ENCODE data around the gene CCDC83.

The CCDC83 gene

GRCh38 chr11:85948884-85949283 is 93.7 kb downstream of the CCDC83 start:
- Histone ChIP-seq H3K9ac (no peak overlapping the region), H3K4me3 (IDR thresholded peaks at IDR 0.05; ENCODE audit: insufficient read depth, low read depth, low read length) (no peak overlapping the region), H3K4me1 (ENCODE audit: low read depth, poor library complexity, severe bottlenecking) (peaks cover 55% of the 10 kb centered on the region), H3K36me3 (ENCODE audit: insufficient read depth) (no peaks in the 10 kb centered on the region), H3K27me3 (ENCODE audit: insufficient read depth, low read depth) (no peaks in the 10 kb centered on the region), H3K27ac (peak overlapping the region; percentile 60), H4K20me1 (ENCODE audit: insufficient read depth) (no peaks in the 10 kb centered on the region), H3K79me2 (ENCODE audit: insufficient read depth, low read depth) (no peaks in the 10 kb centered on the region), H3K4me2 (peak overlapping the region; percentile 37), H2AFZ (ENCODE audit: low read depth) (no peak overlapping the region)
- TF ChIP-seq CTCF (conservative IDR thresholded peaks at IDR 0.05; ENCODE audit: low read depth, low read length) = no peak; the same call in 1 of the 2 replicates

- Histone ChIP-seq H2AFZ (ENCODE audit: low read depth) (no peak overlapping the region), H4K20me1 (ENCODE audit: insufficient read depth) (no peaks in the 10 kb centered on the region), H3K4me2 (peak overlapping the region; percentile 37; the same call in 1 of the 2 replicates), H3K9ac (no peak overlapping the region), H3K4me3 (IDR thresholded peaks at IDR 0.05; ENCODE audit: insufficient read depth, low read depth, low read length) (no peak overlapping the region), H3K27me3 (ENCODE audit: insufficient read depth, low read depth) (no peaks in the 10 kb centered on the region), H3K4me1 (ENCODE audit: low read depth, poor library complexity, severe bottlenecking) (peaks cover 55% of the 10 kb centered on the region), H3K36me3 (ENCODE audit: insufficient read depth) (no peaks in the 10 kb centered on the region), H3K79me2 (ENCODE audit: insufficient read depth, low read depth) (no peaks in the 10 kb centered on the region), H3K27ac (peak overlapping the region; percentile 60; the same call in 1 of the 2 replicates)
- no peak for TF ChIP-seq CTCF (conservative IDR thresholded peaks at IDR 0.05; ENCODE audit: low read depth, low read length)
Observed at GRCh38 chr11:85949798-85950197, 94.6 kb downstream of the CCDC83 start.

- H3K4me3 ChIP-seq (IDR thresholded peaks at IDR 0.05; ENCODE audit: insufficient read depth, low read depth, low read length) = no peak overlapping the region
- no peaks in the 10 kb centered on the region for H3K27me3 ChIP-seq (ENCODE audit: insufficient read depth, low read depth)
- H2AFZ ChIP-seq (ENCODE audit: low read depth) = no peak overlapping the region
- no peak overlapping the region for H3K27ac ChIP-seq
- no peak overlapping the region for H3K9ac ChIP-seq
- no peaks in the 10 kb centered on the region for H3K79me2 ChIP-seq (ENCODE audit: insufficient read depth, low read depth)
- peaks cover 55% of the 10 kb centered on the region for H3K4me1 ChIP-seq (ENCODE audit: low read depth, poor library complexity, severe bottlenecking)
- no peaks in the 10 kb centered on the region for H4K20me1 ChIP-seq (ENCODE audit: insufficient read depth)
- H3K36me3 ChIP-seq (ENCODE audit: insufficient read depth) = no peaks in the 10 kb centered on the region
- H3K4me2 ChIP-seq = peak overlapping the region; percentile 37; the same call in 1 of the 2 replicates
- TF ChIP-seq CTCF (conservative IDR thresholded peaks at IDR 0.05; ENCODE audit: low read depth, low read length) = no peak
Observed at GRCh38 chr11:85950317-85951048, 95.3 kb downstream of the CCDC83 start.

GRCh38 chr11:85951049-85951405 is 95.8 kb downstream of the CCDC83 start:
- no peak overlapping the region for H3K9ac ChIP-seq
- H3K27ac ChIP-seq = no peak overlapping the region
- no peaks in the 10 kb centered on the region for H3K79me2 ChIP-seq (ENCODE audit: insufficient read depth, low read depth)
- no peaks in the 10 kb centered on the region for H3K27me3 ChIP-seq (ENCODE audit: insufficient read depth, low read depth)
- no peak overlapping the region for H3K4me3 ChIP-seq (IDR thresholded peaks at IDR 0.05; ENCODE audit: insufficient read depth, low read depth, low read length)
- no peaks in the 10 kb centered on the region for H4K20me1 ChIP-seq (ENCODE audit: insufficient read depth)
- no peak overlapping the region for H2AFZ ChIP-seq (ENCODE audit: low read depth)
- H3K4me2 ChIP-seq = no peak overlapping the region
- H3K36me3 ChIP-seq (ENCODE audit: insufficient read depth) = no peaks in the 10 kb centered on the region
- no peak for TF ChIP-seq CTCF (conservative IDR thresholded peaks at IDR 0.05; ENCODE audit: low read depth, low read length)
- peaks cover 50% of the 10 kb centered on the region for H3K4me1 ChIP-seq (ENCODE audit: low read depth, poor library complexity, severe bottlenecking)
